ENCODE results near the gene CFAP61. TPM values are rescaled to one million over a fixed set of nuclear protein-coding genes. Genes with fewer than 3 reads are reported as not detected.

CFAP61 gene
- polyA plus RNA-seq, 1 donor from 2014 or later = not detected

- Mint-ChIP-seq H3K36me3 (no peaks in the 10 kb centered on the region), H3K4me3 (no peak overlapping the region), H3K9me3 (peaks cover 9 to 16% (median 13%) of the 10 kb centered on the region in 3 donors), H3K4me1 (no peaks in the 10 kb centered on the region), H3K27ac (no peak overlapping the region), H3K27me3 (peaks cover 9% of the 10 kb centered on the region)
Measured at GRCh38 chr20:20148779-20149178, 96.4 kb downstream of the CFAP61 start.

GRCh38 chr20:20150241-20150640 is 97.9 kb downstream of the CFAP61 start:
- no peak overlapping the region for H3K27ac Mint-ChIP-seq
- H3K4me1 Mint-ChIP-seq = no peaks in the 10 kb centered on the region
- peaks cover 2% of the 10 kb centered on the region for H3K27me3 Mint-ChIP-seq
- H3K36me3 Mint-ChIP-seq = no peaks in the 10 kb centered on the region
- H3K4me3 Mint-ChIP-seq = no peak overlapping the region
- H3K9me3 Mint-ChIP-seq = peaks cover 5 to 9% (median 8%) of the 10 kb centered on the region in 3 donors

GRCh38 chr20:20160520-20160919 is 108.2 kb downstream of the CFAP61 start:
- Mint-ChIP-seq H3K9me3 (peaks cover 0 to 4% (median 0%) of the 10 kb centered on the region in 3 donors), H3K4me1 (no peaks in the 10 kb centered on the region), H3K36me3 (no peaks in the 10 kb centered on the region), H3K4me3 (no peak overlapping the region), H3K27me3 (peaks cover 2% of the 10 kb centered on the region), H3K27ac (no peak overlapping the region)

GRCh38 chr20:20161611-20162010 is 109.3 kb downstream of the CFAP61 start:
- no peak overlapping the region for H3K27ac Mint-ChIP-seq
- no peaks in the 10 kb centered on the region for H3K4me1 Mint-ChIP-seq
- no peak overlapping the region for H3K4me3 Mint-ChIP-seq
- H3K36me3 Mint-ChIP-seq = no peaks in the 10 kb centered on the region
- H3K9me3 Mint-ChIP-seq = peaks cover 0 to 4% (median 0%) of the 10 kb centered on the region in 3 donors
- H3K27me3 Mint-ChIP-seq = peaks cover 2% of the 10 kb centered on the region

- H3K27me3 Mint-ChIP-seq = peaks cover 3% of the 10 kb centered on the region
- H3K36me3 Mint-ChIP-seq = no peaks in the 10 kb centered on the region
- H3K27ac Mint-ChIP-seq = no peak overlapping the region
- H3K9me3 Mint-ChIP-seq = peaks cover 0 to 3% (median 2%) of the 10 kb centered on the region in 3 donors
- no peak overlapping the region for H3K4me3 Mint-ChIP-seq
- H3K4me1 Mint-ChIP-seq = no peaks in the 10 kb centered on the region
Measured at GRCh38 chr20:20167698-20168097, 115.4 kb downstream of the CFAP61 start.

- peaks cover 2 to 6% (median 4%) of the 10 kb centered on the region in 3 donors for H3K9me3 Mint-ChIP-seq
- no peaks in the 10 kb centered on the region for H3K4me1 Mint-ChIP-seq
- no peak overlapping the region for H3K27ac Mint-ChIP-seq
- no peaks in the 10 kb centered on the region for H3K36me3 Mint-ChIP-seq
- no peaks in the 10 kb centered on the region for H3K27me3 Mint-ChIP-seq
- no peak overlapping the region for H3K4me3 Mint-ChIP-seq
Measured at GRCh38 chr20:20173254-20173653, 120.9 kb downstream of the CFAP61 start.

- no peaks in the 10 kb centered on the region for H3K4me1 Mint-ChIP-seq
- H3K27me3 Mint-ChIP-seq = no peaks in the 10 kb centered on the region
- no peak overlapping the region for H3K4me3 Mint-ChIP-seq
- peak overlapping the region in 1 of 3 donors; percentile 21 for H3K27ac Mint-ChIP-seq
- peaks cover 2 to 9% (median 4%) of the 10 kb centered on the region in 3 donors for H3K9me3 Mint-ChIP-seq
- no peaks in the 10 kb centered on the region for H3K36me3 Mint-ChIP-seq
Measured at GRCh38 chr20:20174089-20174835, 121.9 kb downstream of the CFAP61 start.

GRCh38 chr20:20181322-20181721 is 129.0 kb downstream of the CFAP61 start:
- H3K4me1 Mint-ChIP-seq = no peaks in the 10 kb centered on the region
- H3K4me3 Mint-ChIP-seq = no peak overlapping the region
- H3K36me3 Mint-ChIP-seq = no peaks in the 10 kb centered on the region
- peaks cover 18% of the 10 kb centered on the region for H3K27me3 Mint-ChIP-seq
- no peak overlapping the region for H3K27ac Mint-ChIP-seq
- H3K9me3 Mint-ChIP-seq = peaks cover 1 to 8% (median 3%) of the 10 kb centered on the region in 3 donors

GRCh38 chr20:20184149-20184548 is 131.8 kb downstream of the CFAP61 start:
- H3K27me3 Mint-ChIP-seq = peaks cover 18% of the 10 kb centered on the region
- H3K27ac Mint-ChIP-seq = no peak overlapping the region
- no peaks in the 10 kb centered on the region for H3K36me3 Mint-ChIP-seq
- no peaks in the 10 kb centered on the region for H3K4me1 Mint-ChIP-seq
- peaks cover 0 to 6% (median 3%) of the 10 kb centered on the region in 3 donors for H3K9me3 Mint-ChIP-seq
- no peak overlapping the region for H3K4me3 Mint-ChIP-seq

- H3K27ac Mint-ChIP-seq = no peak overlapping the region
- H3K27me3 Mint-ChIP-seq = peaks cover 15% of the 10 kb centered on the region
- no peaks in the 10 kb centered on the region for H3K4me1 Mint-ChIP-seq
Measured at GRCh38 chr20:20184706-20185105, 132.4 kb downstream of the CFAP61 start.

GRCh38 chr20:20188647-20189046 is 136.3 kb downstream of the CFAP61 start:
- Mint-ChIP-seq H3K27me3 (no peaks in the 10 kb centered on the region), H3K4me1 (no peaks in the 10 kb centered on the region), H3K9me3 (no peaks in the 10 kb centered on the region), H3K27ac (no peak overlapping the region), H3K36me3 (no peaks in the 10 kb centered on the region), H3K4me3 (no peak overlapping the region)

More at GRCh38 chr20:20184706-20185105, 132.4 kb downstream of the CFAP61 start:
- peaks cover 0 to 3% (median under 1%) of the 10 kb centered on the region in 3 donors for H3K9me3 Mint-ChIP-seq
- no peak overlapping the region for H3K4me3 Mint-ChIP-seq
- H3K36me3 Mint-ChIP-seq = no peaks in the 10 kb centered on the region

- Mint-ChIP-seq H3K4me3 (no peak overlapping the region), H3K27me3 (peaks cover 6% of the 10 kb centered on the region), H3K9me3 (no peaks in the 10 kb centered on the region), H3K27ac (no peak overlapping the region), H3K36me3 (no peaks in the 10 kb centered on the region), H3K4me1 (no peaks in the 10 kb centered on the region)
Measured at GRCh38 chr20:20192366-20192765, 140.0 kb downstream of the CFAP61 start.

GRCh38 chr20:20195021-20195705 is 142.8 kb downstream of the CFAP61 start:
- Mint-ChIP-seq H3K27ac (no peak overlapping the region), H3K36me3 (no peaks in the 10 kb centered on the region), H3K27me3 (peaks cover 12% of the 10 kb centered on the region), H3K4me3 (no peak overlapping the region), H3K9me3 (no peaks in the 10 kb centered on the region), H3K4me1 (no peaks in the 10 kb centered on the region)

- peaks cover 0 to 4% (median 0%) of the 10 kb centered on the region in 3 donors for H3K4me1 Mint-ChIP-seq
- peaks cover 15% of the 10 kb centered on the region for H3K27me3 Mint-ChIP-seq
- no peak overlapping the region for H3K4me3 Mint-ChIP-seq
- H3K36me3 Mint-ChIP-seq = no peaks in the 10 kb centered on the region
- no peaks in the 10 kb centered on the region for H3K9me3 Mint-ChIP-seq
- no peak overlapping the region for H3K27ac Mint-ChIP-seq
Measured at GRCh38 chr20:20196610-20197009, 144.3 kb downstream of the CFAP61 start.

GRCh38 chr20:20198011-20198410 is 145.7 kb downstream of the CFAP61 start:
- no peaks in the 10 kb centered on the region for H3K36me3 Mint-ChIP-seq
- H3K27ac Mint-ChIP-seq = no peak overlapping the region
- H3K9me3 Mint-ChIP-seq = no peaks in the 10 kb centered on the region

More at GRCh38 chr20:20198011-20198410, 145.7 kb downstream of the CFAP61 start:
- H3K4me3 Mint-ChIP-seq = no peak overlapping the region
- peaks cover 0 to 4% (median 0%) of the 10 kb centered on the region in 3 donors for H3K4me1 Mint-ChIP-seq
- peaks cover 16% of the 10 kb centered on the region for H3K27me3 Mint-ChIP-seq

All from IgD-negative memory B cell (primary cell).